OCI-LY1 (cell line): ENCODE results near the gene FAM240A.

Source experiments
- H2AFZ ChIP-seq: fragments of 200-600 bp; sonication (generic), shearing (Covaris generic); 2 replicates; pipeline ENCODE4 v1.6.0; 2014; ENCODE audit warnings: antibody characterized with exemption, mild to moderate bottlenecking, low read length
- H3F3A ChIP-seq: fragments of 200-600 bp; sonication (generic), shearing (Covaris generic); 2 replicates; pipeline ENCODE4 v1.6.0; 2014; ENCODE audit warnings: mild to moderate bottlenecking, antibody characterized with exemption, low read length, moderate library complexity; ENCODE audit not compliant: insufficient read depth
- H3K27ac ChIP-seq: fragments of 200-600 bp; sonication (generic); 2 replicates; pipeline ENCODE4 v1.5.1; 2014; ENCODE audit warnings: low read length, mixed run types, mild to moderate bottlenecking, low read depth; ENCODE audit not compliant: poor library complexity, severe bottlenecking
- H3K27me3 ChIP-seq: fragments of 200-600 bp; sonication (generic); 2 replicates; pipeline ENCODE4 v1.6.0; 2014; ENCODE audit warnings: antibody characterized with exemption, mild to moderate bottlenecking, low read length, moderate library complexity; ENCODE audit not compliant: insufficient read depth
- H3K36me3 ChIP-seq: fragments of 200-600 bp; sonication (generic); 2 replicates; pipeline ENCODE4 v1.6.1; 2014; ENCODE audit warnings: mild to moderate bottlenecking, antibody characterized with exemption, low read length, moderate library complexity, mixed read lengths; ENCODE audit not compliant: insufficient read depth
- H3K4me1 ChIP-seq: fragments of 200-600 bp; sonication (generic); 2 replicates; pipeline ENCODE4 v1.5.1; 2014; ENCODE audit warnings: mild to moderate bottlenecking, low read length, moderate library complexity; ENCODE audit not compliant: insufficient read depth, severe bottlenecking
- H3K4me2 ChIP-seq: fragments of 200-600 bp; sonication (generic), shearing (Covaris generic); 2 replicates; pipeline ENCODE4 v1.6.1; 2014; ENCODE audit warnings: low read length
- H3K4me3 ChIP-seq: fragments of 200-600 bp; sonication (generic); 2 replicates; pipeline ENCODE4 v1.5.1; 2014; ENCODE audit warnings: low read length, low read depth, mild to moderate bottlenecking, mixed read lengths; ENCODE audit not compliant: poor library complexity, severe bottlenecking
- H3K79me2 ChIP-seq: fragments of 200-600 bp; shearing (Covaris generic); 2 replicates; pipeline ENCODE4 v1.6.1; 2016; ENCODE audit warnings: mixed run types, low read length, mixed read lengths; ENCODE audit not compliant: insufficient read depth
- H3K9ac ChIP-seq: fragments of 200-600 bp; sonication (generic), shearing (Covaris generic); 2 replicates; pipeline ENCODE4 v1.6.1; 2014; ENCODE audit warnings: mild to moderate bottlenecking, low read length, mixed read lengths
- H3K9me2 ChIP-seq: fragments of 200-600 bp; sonication (generic), shearing (Covaris generic); 2 replicates; pipeline ENCODE4 v1.6.1; 2014; ENCODE audit warnings: low read depth, mild to moderate bottlenecking, low read length, mixed read lengths
- H3K9me3 ChIP-seq: fragments of 200-600 bp; shearing (Covaris generic); 2 replicates; pipeline ENCODE4 v1.6.1; 2014; ENCODE audit warnings: low read length, mixed read lengths
- H4K20me1 ChIP-seq: fragments of 200-600 bp; sonication (generic), shearing (Covaris generic); 2 replicates; pipeline ENCODE4 v1.6.0; 2016; ENCODE audit warnings: mild to moderate bottlenecking, low read length; ENCODE audit not compliant: insufficient read depth
- CTCF ChIP-seq: fragments of 200-600 bp; sonication (generic), shearing (Covaris generic); IDR thresholded peaks from 2 replicates; pipeline ENCODE4 v1.5.1; 2017; ENCODE audit warnings: mild to moderate bottlenecking, antibody characterized with exemption, low read length, moderate library complexity, mixed read lengths
- EZH2 ChIP-seq: fragments of 200-600 bp; sonication (generic), shearing (Covaris generic); IDR thresholded peaks from 2 replicates; pipeline ENCODE4 v1.8.0; 2017; ENCODE audit warnings: borderline replicate concordance, mixed run types, mild to moderate bottlenecking, antibody characterized with exemption, low read length, moderate library complexity, mixed read lengths

FAM240A gene

GRCh38 chr3:46593274-46593862, 19.0 kb upstream of the FAM240A start:
- Histone ChIP-seq H3K27ac (no peak overlapping the region), H3K36me3 (no peaks in the 10 kb centered on the region), H3K4me1 (no peaks in the 10 kb centered on the region), H3K4me2 (no peak overlapping the region), H3K9me3 (no peaks in the 10 kb centered on the region), H3K4me3 (no peak overlapping the region), H3K9me2 (no peaks in the 10 kb centered on the region), H2AFZ (no peak overlapping the region), H4K20me1 (no peaks in the 10 kb centered on the region), H3K79me2 (no peaks in the 10 kb centered on the region), H3K27me3 (no peaks in the 10 kb centered on the region), H3K9ac (no peak overlapping the region), H3F3A (no peaks in the 10 kb centered on the region)
- TF ChIP-seq CTCF: no peak
- TF ChIP-seq EZH2: no peak

- Histone ChIP-seq H2AFZ (no peak overlapping the region), H3K9me3 (no peaks in the 10 kb centered on the region), H3K79me2 (no peaks in the 10 kb centered on the region), H3K27me3 (no peaks in the 10 kb centered on the region), H4K20me1 (no peaks in the 10 kb centered on the region), H3K4me2 (no peak overlapping the region), H3F3A (no peaks in the 10 kb centered on the region), H3K9ac (no peak overlapping the region), H3K9me2 (no peaks in the 10 kb centered on the region), H3K4me1 (no peaks in the 10 kb centered on the region), H3K27ac (no peak overlapping the region), H3K4me3 (no peak overlapping the region), H3K36me3 (no peaks in the 10 kb centered on the region)
- no peak for TF ChIP-seq CTCF
Measured at GRCh38 chr3:46593979-46594378, 18.3 kb upstream of the FAM240A start.

- Histone ChIP-seq H3K27me3 (no peaks in the 10 kb centered on the region), H3K9me3 (no peaks in the 10 kb centered on the region), H3K79me2 (no peaks in the 10 kb centered on the region), H3K4me1 (no peaks in the 10 kb centered on the region), H3K9ac (no peak overlapping the region), H4K20me1 (no peaks in the 10 kb centered on the region), H3K4me2 (no peak overlapping the region), H3K27ac (no peak overlapping the region), H3F3A (no peaks in the 10 kb centered on the region), H3K4me3 (no peak overlapping the region), H2AFZ (no peak overlapping the region), H3K9me2 (no peaks in the 10 kb centered on the region), H3K36me3 (no peaks in the 10 kb centered on the region)
- TF ChIP-seq EZH2: no peak
- no peak for TF ChIP-seq CTCF
Measured at GRCh38 chr3:46594723-46595122, 17.6 kb upstream of the FAM240A start.
